ENCODE results near the gene XDH.
A peak's percentile ranks its signal among the peaks of the same experiment; 100 is the strongest.

Gene XDH

GRCh38 chr2:31363956-31364750, 50.4 kb downstream of the XDH start:
- DNase-seq = no peak

- no peak for DNase-seq
These were observed 52.0 kb downstream of the XDH start for GRCh38 chr2:31362581-31362980.

- no peak for DNase-seq
These were observed 55.3 kb downstream of the XDH start for GRCh38 chr2:31359229-31359628.

- no peak for DNase-seq
These were observed 59.7 kb downstream of the XDH start for GRCh38 chr2:31354837-31355236.

GRCh38 chr2:31353179-31353578, 61.4 kb downstream of the XDH start:
- DNase-seq = no peak

- no peak for DNase-seq
These were observed 64.9 kb downstream of the XDH start for GRCh38 chr2:31349684-31350083.

- no peak for DNase-seq
These were observed 65.4 kb downstream of the XDH start for GRCh38 chr2:31349160-31349559.

GRCh38 chr2:31348618-31349017, 65.9 kb downstream of the XDH start:
- no peak for DNase-seq

GRCh38 chr2:31347750-31348149, 66.8 kb downstream of the XDH start:
- no peak for DNase-seq

- DNase-seq = no peak
These were observed 67.2 kb downstream of the XDH start for GRCh38 chr2:31347319-31347718.

- DNase-seq = no peak
These were observed 70.1 kb downstream of the XDH start for GRCh38 chr2:31344447-31344846.

- DNase-seq = no peak
These were observed 73.2 kb downstream of the XDH start for GRCh38 chr2:31341351-31341750.

GRCh38 chr2:31339696-31340095, 74.8 kb downstream of the XDH start:
- DNase-seq = no peak

GRCh38 chr2:31337860-31338259, 76.7 kb downstream of the XDH start:
- DNase-seq = no peak

- no peak for DNase-seq
These were observed 77.3 kb downstream of the XDH start for GRCh38 chr2:31337197-31337596.

GRCh38 chr2:31335921-31336585, 78.5 kb downstream of the XDH start:
- no peak for DNase-seq

- no peak for DNase-seq
These were observed 80.1 kb downstream of the XDH start for GRCh38 chr2:31334311-31335026.

GRCh38 chr2:31333527-31334183, 80.9 kb downstream of the XDH start:
- DNase-seq = peak; percentile 57

GRCh38 chr2:31333046-31333445, 81.5 kb downstream of the XDH start:
- no peak for DNase-seq

GRCh38 chr2:31332521-31332920, 82.0 kb downstream of the XDH start:
- DNase-seq = no peak

- no peak for DNase-seq
These were observed 83.4 kb downstream of the XDH start for GRCh38 chr2:31331156-31331555.

- DNase-seq = no peak
These were observed 85.4 kb downstream of the XDH start for GRCh38 chr2:31329081-31329625.

- DNase-seq = no peak
These were observed 86.5 kb downstream of the XDH start for GRCh38 chr2:31328026-31328425.
